ENCODE results near the gene EXOC3L2.

DNA sequence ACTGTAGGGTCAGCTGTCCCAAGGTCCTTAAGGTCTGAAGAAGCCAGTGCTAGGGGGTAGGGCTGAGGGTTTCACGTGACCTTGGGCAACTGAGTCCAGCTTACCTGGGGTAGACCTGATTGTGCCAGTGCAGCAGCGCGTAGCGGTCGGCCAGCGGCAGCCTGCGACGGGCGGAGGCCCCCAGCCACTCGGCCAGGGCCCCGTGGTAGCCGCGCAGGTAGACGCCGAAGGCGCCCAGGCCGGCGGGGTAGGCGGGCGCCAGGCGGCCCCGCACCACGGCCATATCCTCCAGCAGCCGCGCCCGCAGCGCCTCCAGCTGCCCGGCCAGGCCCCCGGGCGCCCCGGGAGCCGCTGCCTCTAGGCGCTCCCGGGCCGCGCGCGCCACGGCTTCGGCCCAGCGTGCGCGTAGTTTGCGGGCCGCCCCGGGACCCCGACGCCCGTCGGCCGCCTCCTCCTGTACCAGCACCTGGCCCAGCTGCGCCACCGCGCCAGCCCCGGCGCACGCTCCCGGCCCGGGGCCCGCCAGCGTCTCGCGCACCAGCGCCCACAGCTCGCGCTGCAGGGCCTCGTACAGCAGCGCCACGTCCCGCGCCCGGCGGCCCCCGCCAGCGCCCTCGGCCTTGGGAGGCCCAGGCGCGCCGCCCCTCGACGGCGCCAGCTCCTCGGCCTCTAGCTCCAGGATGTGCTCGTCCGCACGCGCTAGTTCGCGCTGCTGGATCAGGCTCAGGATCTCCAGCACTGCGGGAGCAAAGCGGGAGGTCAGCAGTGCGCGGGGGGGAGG is 10.9 kb downstream of the EXOC3L2 start:
- no peak for TF ChIP-seq CTCF (conservative IDR thresholded peaks at IDR 0.05 in 1 of 2, IDR thresholded peaks at IDR 0.05 in 1 of 2; ENCODE audit: extremely low read depth in 1 of 2, insufficient read depth in 1 of 2, low read depth in 1 of 2, low read length in 2 of 2)
- TF ChIP-seq EZH2 (IDR thresholded peaks at IDR 0.05; ENCODE audit: borderline replicate concordance, low read length) = no peak
